Mammary epithelial cell (primary cell): Measurements from ENCODE around the gene CRELD1.

ENCODE experiments used
- CTCF ChIP-seq, 2 donors: IDR thresholded peaks in 1 of 2; conservative IDR thresholded peaks in 1 of 2; 2 replicates each; pipeline ENCODE4 v1.5.1; 2011 to 2012; ENCODE audit warnings: inconsistent platforms in 2 of 2, low read length in 2 of 2, mild to moderate bottlenecking in 2 of 2, control low read depth in 1 of 2, low read depth in 1 of 2; ENCODE audit not compliant: insufficient read depth in 1 of 2; ENCODE audit errors: extremely low read depth in 1 of 2
- EZH2 ChIP-seq: IDR thresholded peaks from 2 replicates; pipeline ENCODE4 v1.6.1; 2012; ENCODE audit warnings: low read length, inconsistent platforms, borderline replicate concordance

DNA sequence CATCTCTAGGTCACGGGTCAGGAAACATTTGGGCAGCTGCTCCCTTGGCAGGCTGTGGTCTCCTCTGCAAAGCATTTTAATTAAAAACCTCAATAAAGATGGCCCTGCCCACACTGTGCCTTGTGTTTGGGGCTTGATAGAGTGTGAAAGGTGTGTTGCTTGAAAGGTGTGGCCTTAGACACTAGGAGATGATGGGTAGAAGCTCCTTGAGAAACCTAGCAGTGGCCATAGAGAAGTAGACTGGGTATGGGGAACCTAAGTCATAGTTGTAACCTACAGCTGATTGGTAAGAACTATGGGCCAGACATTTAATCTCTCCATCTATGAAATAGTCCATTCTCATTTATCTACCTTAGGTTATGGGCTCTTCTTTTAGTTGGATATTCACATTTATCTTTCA is 39.9 kb upstream of the CRELD1 start:
- no peak for TF ChIP-seq CTCF (conservative IDR thresholded peaks at IDR 0.05 in 1 of 2, IDR thresholded peaks at IDR 0.05 in 1 of 2; ENCODE audit: extremely low read depth in 1 of 2, insufficient read depth in 1 of 2, low read depth in 1 of 2, low read length in 2 of 2)
- TF ChIP-seq EZH2, result no peak
